DMS114 treated with DMSO at 0.1 percent for 48 hours (cell line): Measurements from ENCODE around the gene PSMD1.
"Not testable (repeated sequence)": the region's sequence is repeated elsewhere in the genome, so short reads cannot be mapped to it uniquely, and the experiment has no call there.

Experiments used
- DNase-seq: peaks from one replicate; lab custom pipeline; 2025; ENCODE audit not compliant: unreplicated experiment; lab: John Stamatoyannopoulos, UW

Gene PSMD1

DNA sequence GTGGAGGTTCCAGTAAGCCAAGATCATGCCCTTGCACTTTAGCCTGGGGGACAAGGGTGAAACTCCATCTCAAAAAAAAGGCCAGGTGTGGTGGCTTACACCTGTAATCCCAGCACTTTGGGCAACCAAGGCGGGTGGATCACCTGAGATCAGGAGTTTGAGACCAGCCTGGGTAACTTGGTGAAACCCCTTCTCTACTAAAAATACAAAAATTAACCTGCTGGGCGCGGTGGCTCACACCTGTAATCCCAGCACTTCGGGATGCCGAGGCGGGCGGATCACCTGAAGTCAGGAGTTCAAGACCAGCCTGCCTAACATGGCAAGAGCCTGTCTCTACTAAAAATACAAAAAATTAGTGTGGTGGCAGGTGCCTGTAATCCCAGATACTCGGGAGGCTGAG is 84.1 kb downstream of the PSMD1 start:
- not testable (repeated sequence) for DNase-seq

DNA sequence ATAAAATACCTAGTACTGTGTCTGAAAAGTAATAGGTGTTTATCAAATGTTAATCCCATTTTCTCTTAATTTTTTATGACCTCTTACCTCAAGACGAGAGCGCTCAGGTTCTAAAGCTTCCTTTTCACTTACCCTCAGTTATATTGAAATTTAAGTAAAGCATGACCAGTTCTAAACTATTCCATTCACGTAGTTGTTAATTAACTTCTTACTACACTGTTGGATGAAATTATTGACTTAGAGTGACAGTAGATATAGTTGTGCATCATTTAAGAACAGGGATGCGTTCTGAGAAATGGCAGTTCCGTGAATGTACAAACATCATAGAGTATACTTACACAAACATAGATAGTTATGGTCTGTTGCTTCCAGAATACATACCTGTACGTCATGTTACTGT is 88.2 kb downstream of the PSMD1 start:
- DNase-seq = no peak

DNA sequence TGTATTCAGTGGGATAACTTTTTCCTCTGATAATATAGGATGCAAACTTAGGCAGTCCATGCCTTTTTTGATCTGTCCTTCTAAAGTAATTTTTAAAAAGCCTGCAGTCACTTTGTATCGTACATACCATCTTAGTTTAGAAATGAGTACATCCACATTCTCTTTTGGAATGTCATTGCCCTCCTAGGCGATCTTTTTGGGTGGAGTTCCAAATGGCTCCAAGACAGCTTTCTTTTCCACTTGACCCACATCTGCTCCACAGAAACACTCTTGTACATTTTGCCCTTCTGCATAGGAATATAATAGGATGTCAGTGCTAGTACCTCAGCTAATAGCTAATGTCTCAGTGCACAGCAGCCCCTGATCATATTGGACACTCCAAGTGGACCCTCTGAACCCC is 90.0 kb downstream of the PSMD1 start:
- no peak for DNase-seq

DNA sequence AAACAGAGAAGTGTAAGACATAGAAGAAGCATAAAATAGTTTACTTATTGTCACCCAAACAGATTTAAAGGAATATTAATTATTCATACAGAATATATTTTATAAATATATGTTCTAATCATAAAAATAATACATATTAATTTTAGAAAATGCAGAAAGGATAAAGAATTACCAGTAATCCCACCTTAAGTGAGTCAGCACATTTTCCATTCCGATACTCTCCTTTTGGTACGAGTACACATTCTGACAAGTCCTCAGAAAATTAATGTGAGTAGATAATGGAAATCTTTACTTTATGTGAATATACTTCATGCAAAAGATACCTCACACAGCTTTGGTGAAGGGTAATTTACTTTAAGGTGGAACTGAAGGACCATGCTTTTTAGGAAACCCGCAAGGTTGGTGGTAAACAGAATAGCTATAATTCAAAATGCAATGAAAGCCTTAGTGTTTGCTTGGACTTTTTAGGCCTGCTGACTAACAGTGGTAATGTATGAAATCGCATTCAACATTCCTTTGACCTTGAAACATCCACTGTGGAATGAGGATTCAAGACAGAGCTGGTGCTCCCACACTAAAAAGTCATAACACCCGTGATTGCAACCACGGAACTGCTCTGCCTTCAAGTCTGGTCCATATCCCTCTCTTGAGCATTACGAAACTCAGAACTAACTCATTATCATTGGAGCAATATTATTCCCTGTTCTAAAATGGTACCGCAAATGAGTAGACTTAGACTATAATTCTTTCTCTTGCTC is 96.3 kb downstream of the PSMD1 start:
- no peak for DNase-seq

DNA sequence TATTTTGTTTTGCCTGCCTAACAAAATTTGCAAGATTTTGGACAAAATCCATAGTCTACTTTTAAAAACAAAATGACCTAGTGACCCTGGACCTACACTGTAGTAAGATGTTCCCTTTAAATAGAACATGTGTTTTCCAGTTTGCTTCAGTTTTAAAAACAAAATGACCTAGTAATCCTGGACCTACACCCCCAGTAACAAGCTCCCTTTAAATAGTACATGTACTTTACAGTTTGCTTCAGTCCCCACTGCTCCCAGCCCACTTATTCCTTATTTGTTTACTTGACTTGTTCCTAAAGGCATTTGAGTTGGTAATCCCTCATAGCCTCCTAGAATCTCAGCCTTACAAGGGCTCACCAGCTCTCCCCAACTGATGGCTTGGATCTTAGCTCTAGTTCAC is 102.6 kb downstream of the PSMD1 start:
- no peak for DNase-seq

DNA sequence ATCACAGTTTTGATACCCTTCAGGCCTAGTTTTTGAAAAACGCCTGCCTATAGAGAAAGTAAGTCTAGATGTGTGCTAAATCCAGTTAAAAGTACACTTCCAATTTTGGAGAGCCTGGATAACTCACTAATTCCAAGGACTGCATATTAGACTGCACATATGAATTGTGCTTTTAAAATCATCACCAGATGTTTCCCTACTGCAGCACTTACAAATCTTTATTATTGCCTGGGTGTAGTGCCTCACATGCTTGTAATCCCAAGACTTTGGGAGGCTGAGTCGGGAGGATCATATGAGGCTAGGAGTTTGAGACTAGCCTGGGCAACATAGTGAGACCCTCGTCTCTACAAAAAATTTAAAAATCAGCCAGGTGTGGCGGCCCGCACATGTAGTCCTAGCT is 104.0 kb downstream of the PSMD1 start:
- DNase-seq = no peak

DNA sequence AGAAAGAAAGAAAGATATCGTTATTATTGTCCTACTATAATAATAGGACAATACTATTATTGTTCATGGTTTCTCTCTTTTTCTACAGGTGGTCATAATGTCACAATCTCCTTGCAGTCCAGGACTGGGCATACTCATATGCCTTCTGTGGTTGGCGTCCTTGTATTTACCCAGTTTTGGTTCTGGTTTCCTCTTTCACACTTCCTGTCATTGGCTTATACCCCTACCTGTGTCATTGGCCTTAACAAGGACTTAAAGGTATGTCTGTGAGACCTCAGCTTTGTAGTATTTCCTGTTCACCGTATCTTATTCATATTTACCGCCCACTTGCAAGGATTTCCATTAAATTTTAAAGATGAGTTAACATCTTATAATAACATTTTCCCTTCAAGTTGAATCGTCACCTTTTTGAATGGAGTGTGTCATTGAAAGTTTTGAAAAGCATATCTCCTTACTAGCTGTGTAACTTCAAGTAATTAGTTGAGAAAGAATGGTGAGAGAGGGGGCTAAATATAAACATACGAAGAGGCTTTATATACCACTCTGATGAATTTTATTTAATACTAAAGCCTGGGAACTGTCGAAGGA is 104.7 kb downstream of the PSMD1 start:
- no peak for DNase-seq

DNA sequence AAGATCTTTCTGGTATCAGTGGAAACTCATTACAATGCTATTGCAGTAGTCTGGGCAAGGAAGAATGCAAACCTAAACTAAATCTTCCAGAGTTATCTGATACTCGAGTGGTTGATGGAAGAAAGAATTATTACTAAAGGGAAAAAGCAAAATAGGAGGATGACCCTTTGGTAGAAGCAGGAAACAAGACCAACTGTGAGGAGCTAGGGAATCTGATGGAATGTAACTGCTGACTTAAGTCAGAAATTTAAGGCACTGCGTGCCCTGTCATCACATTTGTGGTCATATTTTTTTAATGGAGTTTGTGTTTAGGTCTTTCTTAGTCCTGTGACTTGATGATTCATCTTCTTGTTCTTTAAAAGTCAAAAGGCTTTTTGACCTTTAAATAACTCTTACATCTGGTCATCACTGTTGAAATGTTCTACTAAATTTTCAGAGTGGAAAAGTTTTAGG is 105.2 kb downstream of the PSMD1 start:
- DNase-seq = no peak

DNA sequence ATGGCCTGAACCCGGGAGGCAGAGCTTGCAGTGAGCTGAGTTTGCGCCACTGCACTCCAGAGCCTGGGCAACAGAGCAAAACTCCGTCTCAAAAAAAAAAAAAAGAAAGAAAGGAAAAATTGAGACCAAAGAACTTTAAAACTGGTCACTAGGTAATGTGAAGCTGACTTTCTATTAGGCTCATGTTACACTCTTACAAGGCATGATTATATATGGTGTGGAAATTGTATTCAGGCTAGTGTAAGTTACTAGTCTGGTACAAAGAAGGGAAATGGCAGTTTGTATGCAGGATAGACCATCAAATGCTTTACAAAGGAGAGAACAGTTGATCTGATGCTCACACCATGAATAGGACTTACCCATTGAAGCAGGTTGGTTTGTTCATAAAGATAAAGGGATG is 106.3 kb downstream of the PSMD1 start:
- DNase-seq = no peak

DNA sequence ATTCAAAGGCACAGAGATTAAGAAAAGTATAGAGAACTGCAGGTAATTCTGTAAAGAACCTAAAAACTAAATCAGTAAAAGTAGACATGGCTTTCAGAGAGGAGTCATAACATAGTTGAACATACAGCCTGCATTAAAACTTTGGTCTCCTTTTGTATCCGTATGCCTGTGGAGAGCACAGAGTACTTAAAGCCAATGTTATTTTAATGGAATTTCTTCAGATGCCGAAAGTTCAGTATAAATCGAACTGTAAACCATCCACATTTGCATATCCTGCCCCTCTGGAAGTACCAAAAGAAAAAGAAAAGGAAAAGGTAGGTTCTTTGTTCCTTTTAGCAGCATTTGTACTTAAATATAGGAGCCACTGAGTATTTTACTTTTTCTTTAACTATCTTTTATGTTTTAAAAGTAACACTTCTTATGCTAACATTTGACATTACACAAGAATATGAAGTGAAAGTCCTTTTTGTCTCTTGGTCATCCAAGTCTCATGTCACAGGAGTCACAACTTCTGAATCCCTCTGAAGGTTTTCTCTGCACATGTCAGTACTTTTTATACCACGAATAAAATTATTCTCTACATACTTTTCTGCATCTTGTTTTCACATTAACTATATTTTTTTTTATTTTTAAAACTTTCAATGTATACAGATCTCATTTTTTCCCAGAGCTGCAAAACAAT is 106.9 kb downstream of the PSMD1 start:
- DNase-seq = no peak

DNA sequence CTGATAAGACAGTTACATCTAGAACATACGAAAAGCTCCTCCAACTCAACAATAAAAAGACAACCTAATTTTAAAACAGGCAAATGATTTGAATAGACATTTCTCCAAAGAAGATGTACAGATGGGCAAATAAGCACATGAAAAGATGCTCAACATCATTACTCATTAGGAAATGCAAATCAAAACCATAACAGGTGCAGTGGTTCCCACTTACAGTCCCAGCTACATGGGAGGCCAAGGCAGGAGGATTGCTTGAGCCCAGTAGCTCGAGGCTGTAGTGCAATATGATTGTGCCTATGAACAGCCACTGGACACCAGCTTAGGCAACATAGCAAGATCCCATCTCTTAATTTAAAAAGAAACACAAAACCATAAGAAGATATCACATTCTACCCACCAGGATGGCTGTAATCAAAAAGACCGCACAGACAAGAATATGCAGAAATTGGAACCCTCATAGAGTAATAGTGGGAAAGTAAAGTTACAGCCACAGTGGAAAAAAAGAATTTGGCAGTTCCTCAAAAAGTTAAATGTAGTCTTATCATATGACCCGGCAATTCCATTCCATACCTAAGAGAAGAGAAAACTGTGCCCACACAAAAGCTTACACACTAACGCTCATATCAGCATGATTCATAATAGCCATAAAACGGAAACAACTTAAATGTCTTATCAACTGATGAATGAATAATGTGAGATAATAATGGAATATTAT is 111.2 kb downstream of the PSMD1 start:
- no peak for DNase-seq

DNA sequence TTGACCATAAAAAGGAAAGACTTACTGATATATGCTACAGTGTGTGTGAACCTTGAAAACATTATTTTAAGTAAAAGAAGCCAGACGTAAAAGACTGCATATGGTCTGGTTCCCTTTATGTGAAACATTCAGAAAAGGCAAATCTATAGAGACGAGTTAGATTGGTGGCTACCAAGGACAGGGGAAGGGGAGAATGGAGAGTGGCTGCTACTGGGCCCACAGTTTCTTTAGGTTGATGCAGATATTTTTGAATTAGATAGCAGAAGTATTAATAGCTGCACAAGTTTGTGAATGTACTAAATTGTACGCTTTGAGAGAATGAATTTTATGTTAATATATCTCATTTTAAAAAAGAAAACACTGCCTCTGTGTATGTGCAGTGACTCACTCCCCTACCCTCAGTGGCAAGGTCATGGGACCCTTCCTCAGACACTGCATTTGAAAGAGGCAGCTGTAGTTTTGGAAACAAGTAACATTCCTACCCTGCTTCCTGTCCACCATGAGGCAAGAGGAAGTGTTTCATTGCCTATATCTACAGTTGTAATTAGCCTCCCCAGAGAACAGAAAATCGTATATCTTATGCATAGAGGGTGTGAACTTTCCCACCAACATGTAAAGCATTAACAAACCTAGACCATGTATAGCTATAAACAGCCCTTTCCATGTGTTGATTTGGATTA is 111.9 kb downstream of the PSMD1 start:
- DNase-seq = no peak

DNA sequence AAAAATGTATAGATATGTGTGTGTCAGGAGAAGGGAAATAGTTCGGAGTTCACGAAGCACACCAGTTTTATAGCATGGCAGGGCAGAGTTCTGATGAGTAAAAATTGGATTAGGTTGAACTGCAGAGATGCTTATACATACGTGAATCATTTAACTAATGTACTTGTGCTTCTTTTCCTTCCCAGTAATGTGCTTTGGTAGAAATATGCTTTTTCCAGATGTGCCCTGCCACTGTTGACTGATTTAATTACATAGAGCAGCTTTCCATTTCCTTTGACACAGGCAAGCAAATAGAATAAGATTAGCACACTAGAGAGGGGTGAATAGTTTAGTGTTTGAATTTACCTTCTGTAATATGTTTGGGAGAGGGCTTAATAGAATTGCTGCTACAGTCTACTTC is 112.8 kb downstream of the PSMD1 start:
- DNase-seq = no peak

DNA sequence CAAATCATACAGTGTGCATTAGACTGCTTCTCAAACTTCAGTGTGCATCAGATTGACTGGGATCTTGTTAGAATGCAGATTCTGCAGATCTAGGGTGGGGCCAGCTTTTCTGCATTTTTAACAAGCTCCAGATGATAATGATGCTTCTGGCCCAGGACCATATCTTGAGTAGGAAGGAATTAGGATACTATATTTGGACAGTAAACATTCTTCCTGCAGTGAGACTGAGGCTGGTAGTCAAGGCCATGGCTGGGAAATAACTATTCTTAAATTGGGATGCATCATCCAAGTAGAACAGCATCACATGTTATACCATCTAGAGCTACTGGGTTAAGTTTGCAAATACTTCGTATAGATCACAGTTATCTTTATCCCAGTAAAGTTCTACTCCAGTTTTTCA is 113.4 kb downstream of the PSMD1 start:
- DNase-seq = no peak

DNA sequence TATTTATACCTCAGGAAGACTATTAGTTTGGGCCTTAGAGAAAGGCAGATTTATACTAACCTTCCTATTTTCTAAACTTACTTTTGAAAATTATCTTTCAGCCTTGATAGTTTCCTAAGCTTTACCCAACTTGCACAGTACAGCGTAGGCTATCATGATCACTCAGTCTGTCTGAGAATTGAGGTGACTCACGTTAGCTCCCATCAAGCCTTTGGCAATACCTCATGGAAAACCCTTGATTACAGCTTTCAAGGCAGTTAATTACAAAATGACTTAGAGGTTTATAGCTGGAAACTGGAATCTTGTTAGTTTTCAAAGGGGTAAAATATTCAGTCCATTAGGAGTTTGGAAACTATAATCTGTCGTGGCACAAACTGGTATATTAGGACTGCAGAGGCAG is 115.4 kb downstream of the PSMD1 start:
- DNase-seq = no peak

DNA sequence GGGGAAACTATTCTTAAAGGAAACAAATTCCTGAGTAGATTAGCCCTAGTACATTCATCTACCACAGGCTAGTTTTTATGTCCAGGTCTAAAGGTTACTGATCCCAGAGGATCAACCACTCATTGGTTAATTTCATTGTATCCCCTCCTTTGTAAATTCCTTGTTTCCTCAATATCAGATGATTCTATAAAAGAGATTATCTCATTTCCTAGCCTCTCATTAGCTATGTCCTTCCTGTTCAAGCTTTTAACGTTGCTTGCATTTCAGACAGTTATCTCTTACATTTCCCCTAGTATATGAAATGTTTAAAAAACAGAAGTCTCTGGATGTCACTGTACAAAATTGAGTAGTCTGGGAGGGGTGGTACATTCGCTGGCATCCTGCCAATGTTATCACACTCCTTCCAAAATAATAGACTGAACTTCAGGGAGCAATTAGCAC is 117.6 kb downstream of the PSMD1 start:
- DNase-seq = no peak

DNA sequence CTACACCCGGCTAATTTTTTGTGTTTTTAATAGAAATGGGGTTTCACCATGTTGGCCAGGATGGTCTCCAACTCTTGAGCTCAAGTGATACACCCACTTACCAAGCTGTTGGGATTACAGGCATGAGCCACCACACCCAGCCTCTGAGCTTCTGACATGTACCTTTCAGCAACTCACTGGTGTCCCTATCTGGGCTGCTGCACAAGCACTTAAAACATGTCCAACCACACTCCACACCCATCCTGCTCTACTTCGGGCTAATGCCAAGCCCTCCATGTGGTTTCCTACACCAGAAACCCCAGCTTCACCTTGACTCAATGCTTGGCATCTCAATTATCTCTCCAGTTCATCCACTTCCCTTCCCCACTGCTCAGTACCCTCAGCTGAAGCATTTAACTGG is 119.4 kb downstream of the PSMD1 start:
- no peak for DNase-seq

DNA sequence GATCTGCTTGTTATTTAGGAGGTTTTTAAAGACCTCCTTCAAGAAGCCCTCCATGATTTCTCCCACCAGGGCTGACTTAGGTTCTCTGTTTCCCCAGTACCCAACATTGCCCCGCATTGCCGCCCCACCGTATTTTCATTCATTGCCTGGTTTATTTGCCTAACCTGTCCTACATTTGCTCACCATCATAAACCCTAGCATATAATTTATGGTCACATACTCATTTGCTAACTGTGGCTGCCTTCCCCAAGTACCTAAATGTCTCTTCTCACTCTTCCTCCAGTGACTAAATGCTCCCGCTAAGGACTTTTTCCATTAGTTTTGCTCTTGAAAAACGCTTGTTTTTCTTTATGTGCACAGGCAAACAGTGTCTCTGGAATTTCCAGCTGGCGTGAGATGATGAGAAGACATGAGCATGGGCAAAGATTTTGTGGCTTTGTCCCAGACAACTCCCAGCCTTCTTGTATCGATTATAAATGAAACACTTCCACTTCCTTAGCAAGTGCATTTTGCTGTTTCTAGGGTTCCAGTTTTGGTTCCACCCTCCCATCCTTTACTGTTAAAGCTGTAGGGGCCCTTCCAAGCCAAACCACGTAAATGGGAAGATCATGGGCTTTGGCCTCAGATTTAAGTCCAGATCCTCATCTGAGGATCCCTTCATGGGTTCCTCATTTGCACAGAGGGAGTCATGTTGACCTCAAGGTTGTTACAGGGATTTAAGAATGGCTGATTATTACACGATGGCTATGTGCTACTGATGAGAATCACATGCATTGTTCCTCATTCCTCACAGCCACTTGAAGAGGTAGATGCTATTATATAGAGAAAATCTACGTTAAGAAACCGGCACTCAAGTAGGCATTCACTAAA is 120.7 kb downstream of the PSMD1 start:
- no peak for DNase-seq

DNA sequence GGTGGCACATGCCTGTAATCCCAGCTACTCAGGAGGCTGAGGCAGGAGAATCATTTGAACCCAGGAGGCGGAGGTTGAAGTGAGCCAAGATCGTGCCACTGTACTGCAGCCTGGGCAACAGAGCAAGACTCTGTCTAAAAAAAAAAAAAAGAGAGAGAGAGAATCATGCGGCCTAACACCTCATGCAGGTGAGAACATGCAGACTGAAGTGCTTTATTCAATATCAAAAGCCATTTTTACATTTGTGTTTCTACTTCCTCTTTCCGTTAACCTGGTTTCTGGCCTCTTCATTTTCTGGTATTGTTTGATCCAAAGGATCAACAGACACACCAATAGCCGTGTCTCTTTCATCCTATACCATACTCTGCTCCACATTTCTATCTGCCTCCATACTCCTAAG is 122.1 kb downstream of the PSMD1 start:
- not testable (repeated sequence) for DNase-seq

DNA sequence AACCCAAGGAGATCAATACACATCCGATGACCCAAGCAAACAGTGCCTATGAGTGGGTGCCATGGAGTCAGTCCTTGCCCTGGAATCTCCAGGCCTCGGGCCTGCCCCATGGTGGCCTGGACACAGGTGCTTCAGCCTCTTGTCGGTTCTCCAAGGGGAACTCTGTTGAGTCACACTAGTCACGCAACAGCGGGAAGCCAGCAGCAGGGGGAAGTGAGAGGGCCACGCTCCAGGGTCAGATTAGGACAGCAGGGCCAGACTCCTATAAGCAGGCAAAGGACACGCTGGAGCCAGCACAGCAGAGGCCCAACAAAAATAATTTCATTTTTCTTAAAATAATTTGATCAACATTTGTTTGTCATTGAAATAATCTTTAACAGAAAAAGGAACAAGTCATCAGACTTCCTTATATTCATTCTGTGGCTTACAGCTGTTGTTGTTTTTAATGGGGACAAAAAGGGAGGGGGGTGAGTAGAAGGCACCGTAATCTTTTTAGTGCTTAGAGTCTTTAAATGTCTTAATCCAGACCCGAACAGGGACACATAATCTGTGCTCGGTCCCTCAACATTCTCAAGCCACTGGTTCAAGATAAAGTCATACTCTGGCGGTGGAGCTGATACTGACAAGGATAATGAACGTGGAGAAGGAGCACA is 125.3 kb downstream of the PSMD1 start:
- no peak for DNase-seq
